SIG-M5 (cell line): ENCODE measurements around the gene TBC1D3E.
"Not testable (repeated sequence)": the region's sequence is repeated elsewhere in the genome, so short reads cannot be mapped to it uniquely, and the experiment has no call there.

Source experiments
- DNase-seq: peaks from one replicate; lab custom pipeline; 2025; lab: John Stamatoyannopoulos, UW

Gene TBC1D3E

GRCh38 chr17:38127651-38128050, at the start of gene TBC1D3E:
Gene TBC1D3E (plus strand): TSS chr17:38127951. CDS start chr17:38129496, 1,545 bp downstream.
- not testable (repeated sequence) for DNase-seq

GRCh38 chr17:38087344-38087743, 40.4 kb upstream of the TBC1D3E start:
- not testable (repeated sequence) for DNase-seq

- not testable (repeated sequence) for DNase-seq
Measured at GRCh38 chr17:38088120-38088519, 39.6 kb upstream of the TBC1D3E start.

- DNase-seq: not testable (repeated sequence)
Measured at GRCh38 chr17:38094059-38094694, 33.6 kb upstream of the TBC1D3E start.

GRCh38 chr17:38099262-38099661, 28.5 kb upstream of the TBC1D3E start:
- DNase-seq: not testable (repeated sequence)

- not testable (repeated sequence) for DNase-seq
Measured at GRCh38 chr17:38119829-38120228, 7.9 kb upstream of the TBC1D3E start.

GRCh38 chr17:38134860-38135259, 7.1 kb downstream of the TBC1D3E start:
- DNase-seq: not testable (repeated sequence)
